Type B pancreatic cell (in vitro differentiated cells): ENCODE measurements around the gene ZNF70. TPM values are rescaled to one million over a fixed set of nuclear protein-coding genes. Genes with fewer than 3 reads are reported as not detected.

ENCODE experiments used
- DNase-seq: peaks from one replicate; pipeline ENCODE4 v3.0.0; 2021; ENCODE audit warnings: mixed read lengths; ENCODE audit not compliant: unreplicated experiment; ENCODE audit errors: extremely low spot score
- H3K27ac Mint-ChIP-seq: 2 replicates; pipeline ENCODE4 v1.8.0; 2021; ENCODE audit warnings: mild to moderate bottlenecking, mixed read lengths
- H3K27me3 Mint-ChIP-seq: 2 replicates; pipeline ENCODE4 v1.8.0; 2021; ENCODE audit warnings: mixed read lengths
- H3K36me3 Mint-ChIP-seq: 2 replicates; pipeline ENCODE4 v1.8.0; 2021; ENCODE audit warnings: mixed read lengths
- H3K4me1 Mint-ChIP-seq: one replicate; pipeline ENCODE4 v1.8.0; 2021; ENCODE audit warnings: mixed read lengths; ENCODE audit not compliant: unreplicated experiment
- H3K4me3 Mint-ChIP-seq: 2 replicates; pipeline ENCODE4 v1.8.0; 2021; ENCODE audit warnings: mild to moderate bottlenecking, mixed read lengths
- H3K9me3 Mint-ChIP-seq: 2 replicates; pipeline ENCODE4 v1.8.0; 2021; ENCODE audit warnings: mixed read lengths
- total RNA-seq: library from RNA; stranded (reverse); gene quantifications from 2 replicates; pipeline ENCODE4 v1.2.1, GENCODE V29; 2021; ENCODE audit warnings: low replicate concordance
- TF ChIP-seq, protein P1 (sequence below): fragments of 200-600 bp; sonication (generic); conservative IDR thresholded peaks from 2 replicates; pipeline ENCODE4 v1.5.0; 2021; ENCODE audit warnings: antibody characterized with exemption, mild to moderate bottlenecking

The ZNF70 gene
- total RNA-seq, 1 donor from 2014 or later = 12.3 TPM

GRCh38 chr22:23713696-23714595 lies 37.0 kb downstream of the ZNF70 start:
- DNase-seq = no peak
- peak overlapping the region; percentile 72 for H3K4me3 Mint-ChIP-seq
- H3K36me3 Mint-ChIP-seq = peaks cover 16% of the 10 kb centered on the region
- TF ChIP-seq, protein P1, sequence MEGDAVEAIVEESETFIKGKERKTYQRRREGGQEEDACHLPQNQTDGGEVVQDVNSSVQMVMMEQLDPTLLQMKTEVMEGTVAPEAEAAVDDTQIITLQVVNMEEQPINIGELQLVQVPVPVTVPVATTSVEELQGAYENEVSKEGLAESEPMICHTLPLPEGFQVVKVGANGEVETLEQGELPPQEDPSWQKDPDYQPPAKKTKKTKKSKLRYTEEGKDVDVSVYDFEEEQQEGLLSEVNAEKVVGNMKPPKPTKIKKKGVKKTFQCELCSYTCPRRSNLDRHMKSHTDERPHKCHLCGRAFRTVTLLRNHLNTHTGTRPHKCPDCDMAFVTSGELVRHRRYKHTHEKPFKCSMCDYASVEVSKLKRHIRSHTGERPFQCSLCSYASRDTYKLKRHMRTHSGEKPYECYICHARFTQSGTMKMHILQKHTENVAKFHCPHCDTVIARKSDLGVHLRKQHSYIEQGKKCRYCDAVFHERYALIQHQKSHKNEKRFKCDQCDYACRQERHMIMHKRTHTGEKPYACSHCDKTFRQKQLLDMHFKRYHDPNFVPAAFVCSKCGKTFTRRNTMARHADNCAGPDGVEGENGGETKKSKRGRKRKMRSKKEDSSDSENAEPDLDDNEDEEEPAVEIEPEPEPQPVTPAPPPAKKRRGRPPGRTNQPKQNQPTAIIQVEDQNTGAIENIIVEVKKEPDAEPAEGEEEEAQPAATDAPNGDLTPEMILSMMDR = no peak
- peaks cover 5% of the 10 kb centered on the region for H3K4me1 Mint-ChIP-seq
- H3K27ac Mint-ChIP-seq = no peak overlapping the region
- no peaks in the 10 kb centered on the region for H3K27me3 Mint-ChIP-seq
- H3K9me3 Mint-ChIP-seq = no peaks in the 10 kb centered on the region

DNA sequence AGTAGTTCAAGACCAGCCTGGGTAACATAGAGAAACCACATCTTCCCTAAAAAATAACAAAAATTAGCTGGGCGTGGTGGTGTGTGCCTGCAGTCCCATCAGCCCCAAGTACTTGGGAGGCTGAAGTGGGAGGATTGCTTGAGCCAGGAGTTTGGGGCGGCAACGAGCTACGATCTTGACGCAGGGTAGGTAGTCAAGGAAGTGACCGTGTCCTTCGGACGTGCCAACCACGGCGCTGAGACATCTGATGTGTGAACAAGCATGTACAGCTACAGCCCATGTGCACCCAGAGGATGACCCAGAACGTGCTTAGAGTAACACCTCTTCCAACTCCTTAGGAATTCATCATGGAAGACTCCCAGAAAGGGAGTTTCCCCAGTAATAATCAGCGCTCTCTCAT lies 38.7 kb downstream of the ZNF70 start:
- H3K27ac Mint-ChIP-seq = no peak overlapping the region
- no peak for DNase-seq
- TF ChIP-seq, protein P1 = no peak
- H3K36me3 Mint-ChIP-seq = peaks cover 29% of the 10 kb centered on the region
- no peak overlapping the region for H3K4me3 Mint-ChIP-seq
- peaks cover 1% of the 10 kb centered on the region for H3K4me1 Mint-ChIP-seq
- H3K9me3 Mint-ChIP-seq = no peaks in the 10 kb centered on the region
- H3K27me3 Mint-ChIP-seq = no peaks in the 10 kb centered on the region

DNA sequence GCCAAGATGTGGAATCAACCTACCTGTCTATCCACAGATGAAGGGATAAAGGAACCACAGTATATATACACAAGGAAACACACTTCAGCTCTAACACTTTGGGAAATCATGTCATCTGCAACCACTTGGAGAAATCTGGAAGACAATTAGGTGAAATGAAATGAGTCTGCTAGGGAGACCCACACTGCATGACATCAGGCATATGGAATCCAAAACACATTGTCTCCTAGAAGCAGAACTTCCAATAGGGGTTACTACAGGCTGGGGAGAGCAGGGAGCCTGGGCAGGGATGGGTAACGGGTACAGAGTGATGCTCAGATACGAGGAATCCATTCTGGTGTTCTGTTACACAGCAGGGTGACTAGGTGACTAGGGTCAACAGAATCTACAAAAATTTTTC lies 41.8 kb downstream of the ZNF70 start:
- H3K9me3 Mint-ChIP-seq = no peaks in the 10 kb centered on the region
- H3K4me3 Mint-ChIP-seq = no peak overlapping the region
- H3K27ac Mint-ChIP-seq = no peak overlapping the region
- no peak for DNase-seq
- H3K36me3 Mint-ChIP-seq = peaks cover 55% of the 10 kb centered on the region
- TF ChIP-seq, protein P1 = no peak
- H3K27me3 Mint-ChIP-seq = no peaks in the 10 kb centered on the region
- no peaks in the 10 kb centered on the region for H3K4me1 Mint-ChIP-seq

GRCh38 chr22:23708270-23708669 lies 42.6 kb downstream of the ZNF70 start:
- no peaks in the 10 kb centered on the region for H3K27me3 Mint-ChIP-seq

GRCh38 chr22:23705358-23705757 lies 45.6 kb downstream of the ZNF70 start:
- no peak overlapping the region for H3K4me3 Mint-ChIP-seq
- DNase-seq = no peak
- no peak overlapping the region for H3K27ac Mint-ChIP-seq
- H3K27me3 Mint-ChIP-seq = no peaks in the 10 kb centered on the region
- no peaks in the 10 kb centered on the region for H3K9me3 Mint-ChIP-seq
- peaks cover 6% of the 10 kb centered on the region for H3K4me1 Mint-ChIP-seq
- TF ChIP-seq, protein P1 = no peak
- peaks cover 70% of the 10 kb centered on the region for H3K36me3 Mint-ChIP-seq

More at GRCh38 chr22:23708270-23708669, 42.6 kb downstream of the ZNF70 start:
- H3K4me1 Mint-ChIP-seq = no peaks in the 10 kb centered on the region
- DNase-seq = no peak
- TF ChIP-seq, protein P1 = no peak
- H3K36me3 Mint-ChIP-seq = peaks cover 55% of the 10 kb centered on the region
- H3K9me3 Mint-ChIP-seq = no peaks in the 10 kb centered on the region
- no peak overlapping the region for H3K4me3 Mint-ChIP-seq
- H3K27ac Mint-ChIP-seq = no peak overlapping the region
